ENCODE data around the gene UGGT2. TPM values are rescaled to one million over a fixed set of nuclear protein-coding genes. Genes with fewer than 3 reads are reported as not detected.

The UGGT2 gene
- total and polyA plus RNA-seq, 2 experiments from 2014 or later: 46.1 to 54.8 TPM

- Histone ChIP-seq H3K36me3 (ENCODE audit: low read depth) (no peaks in the 10 kb centered on the region), H3K27ac (no peak overlapping the region), H3K79me2 (ENCODE audit: insufficient read depth) (peaks cover 11% of the 10 kb centered on the region; the same call in 1 of the 2 replicates), H3K27me3 (replicated peaks; ENCODE audit: insufficient read depth) (no peaks in the 10 kb centered on the region), H3F3A (ENCODE audit: insufficient read depth) (peaks cover 1% of the 10 kb centered on the region), H2AFZ (no peak overlapping the region), H3K4me2 (ENCODE audit: unreplicated experiment) (no peak overlapping the region), H3K9me2 (ENCODE audit: insufficient read depth) (no peaks in the 10 kb centered on the region), H3K4me3 (no peak overlapping the region), H3K9ac (no peak overlapping the region), H4K20me1 (ENCODE audit: insufficient read depth) (no peaks in the 10 kb centered on the region), H3K4me1 (ENCODE audit: insufficient read depth) (no peaks in the 10 kb centered on the region), H3K9me3 (ENCODE audit: low read depth) (no peaks in the 10 kb centered on the region)
- in situ Hi-C loops (cut with MboI): no loop called here
- no peak for TF ChIP-seq EZH2phosphoT487 (IDR thresholded peaks at IDR 0.05; ENCODE audit: insufficient read depth, low read depth)
- no peak for TF ChIP-seq EZH2 (IDR thresholded peaks at IDR 0.05; ENCODE audit: insufficient read depth, poor library complexity, severe bottlenecking)
- WGBS, 2 experiments (ENCODE audit: low coverage in 1 of 2, low lambda C conversion rate in 2 of 2, missing lambda C conversion rate in 2 of 2): 91 to 99% methylated on average over 2 of the region's 2 CpGs
- no peak for DNase-seq
These were observed 134.3 kb downstream of the UGGT2 start for GRCh38 chr13:95918860-95919259.

- Histone ChIP-seq H3K4me1 (ENCODE audit: insufficient read depth) (no peaks in the 10 kb centered on the region), H3K4me2 (ENCODE audit: unreplicated experiment) (no peak overlapping the region), H3K27me3 (replicated peaks; ENCODE audit: insufficient read depth) (no peaks in the 10 kb centered on the region), H3K79me2 (ENCODE audit: insufficient read depth) (peaks cover 11% of the 10 kb centered on the region; the same call in 1 of the 2 replicates), H3K9ac (no peak overlapping the region), H3K9me2 (ENCODE audit: insufficient read depth) (no peaks in the 10 kb centered on the region), H3F3A (ENCODE audit: insufficient read depth) (no peaks in the 10 kb centered on the region), H3K27ac (no peak overlapping the region), H3K4me3 (no peak overlapping the region), H4K20me1 (ENCODE audit: insufficient read depth) (no peaks in the 10 kb centered on the region), H3K9me3 (ENCODE audit: low read depth) (no peaks in the 10 kb centered on the region), H3K36me3 (ENCODE audit: low read depth) (no peaks in the 10 kb centered on the region), H2AFZ (no peak overlapping the region)
- in situ Hi-C loops (cut with MboI): no loop called here
- TF ChIP-seq EZH2 (IDR thresholded peaks at IDR 0.05; ENCODE audit: insufficient read depth, poor library complexity, severe bottlenecking) (no peak), EZH2phosphoT487 (IDR thresholded peaks at IDR 0.05; ENCODE audit: insufficient read depth, low read depth) (no peak)
- DNase-seq: no peak
- 99 to 100% methylated on average over 2 of the region's 2 CpGs for WGBS, 2 experiments (ENCODE audit: low coverage in 1 of 2, low lambda C conversion rate in 2 of 2, missing lambda C conversion rate in 2 of 2)
These were observed 138.2 kb downstream of the UGGT2 start for GRCh38 chr13:95914991-95915501.

GRCh38 chr13:95906999-95907398 lies 146.2 kb downstream of the UGGT2 start:
- no peaks in the 10 kb centered on the region for H4K20me1 ChIP-seq (ENCODE audit: insufficient read depth)
- WGBS, 2 experiments (ENCODE audit: low coverage in 1 of 2, low lambda C conversion rate in 2 of 2, missing lambda C conversion rate in 2 of 2): 94 to 95% methylated on average over 12 of the region's 12 CpGs

GRCh38 chr13:95903569-95903968 lies 149.6 kb downstream of the UGGT2 start:
- H3K9me3 ChIP-seq (ENCODE audit: low read depth): no peaks in the 10 kb centered on the region
- TF ChIP-seq EZH2phosphoT487 (IDR thresholded peaks at IDR 0.05; ENCODE audit: insufficient read depth, low read depth) (no peak), EZH2 (IDR thresholded peaks at IDR 0.05; ENCODE audit: insufficient read depth, poor library complexity, severe bottlenecking) (no peak)
- H3K79me2 ChIP-seq (ENCODE audit: insufficient read depth): no peaks in the 10 kb centered on the region
- H3K27ac ChIP-seq: no peak overlapping the region
- H3K4me2 ChIP-seq (ENCODE audit: unreplicated experiment): no peak overlapping the region
- no peaks in the 10 kb centered on the region for H3K4me1 ChIP-seq (ENCODE audit: insufficient read depth)
- H3F3A ChIP-seq (ENCODE audit: insufficient read depth): no peaks in the 10 kb centered on the region
- WGBS, 2 experiments (ENCODE audit: low coverage in 1 of 2, low lambda C conversion rate in 2 of 2, missing lambda C conversion rate in 2 of 2): 97 to 98% methylated on average over 1 of the region's 1 CpG
- in situ Hi-C loops (cut with MboI): no loop called here
- no peaks in the 10 kb centered on the region for H3K27me3 ChIP-seq (replicated peaks; ENCODE audit: insufficient read depth)
- H3K9ac ChIP-seq: no peak overlapping the region
- no peaks in the 10 kb centered on the region for H4K20me1 ChIP-seq (ENCODE audit: insufficient read depth)
- H3K4me3 ChIP-seq: no peak overlapping the region
- no peak for DNase-seq
- peaks cover 18% of the 10 kb centered on the region; the same call in 1 of the 2 replicates for H3K36me3 ChIP-seq (ENCODE audit: low read depth)
- H2AFZ ChIP-seq: no peak overlapping the region
- H3K9me2 ChIP-seq (ENCODE audit: insufficient read depth): no peaks in the 10 kb centered on the region

More at GRCh38 chr13:95906999-95907398, 146.2 kb downstream of the UGGT2 start:
- Histone ChIP-seq H3K27ac (no peak overlapping the region), H3K9ac (no peak overlapping the region), H3K27me3 (replicated peaks; ENCODE audit: insufficient read depth) (no peaks in the 10 kb centered on the region), H3K79me2 (ENCODE audit: insufficient read depth) (no peaks in the 10 kb centered on the region), H3K4me3 (no peak overlapping the region), H3K4me1 (ENCODE audit: insufficient read depth) (no peaks in the 10 kb centered on the region), H2AFZ (no peak overlapping the region), H3K9me3 (ENCODE audit: low read depth) (no peaks in the 10 kb centered on the region), H3K4me2 (ENCODE audit: unreplicated experiment) (no peak overlapping the region), H3K36me3 (ENCODE audit: low read depth) (peaks cover 15% of the 10 kb centered on the region; the same call in 1 of the 2 replicates), H3K9me2 (ENCODE audit: insufficient read depth) (no peaks in the 10 kb centered on the region), H3F3A (ENCODE audit: insufficient read depth) (no peaks in the 10 kb centered on the region)
- DNase-seq: no peak
- in situ Hi-C loops (cut with MboI): no loop called here
- TF ChIP-seq EZH2 (IDR thresholded peaks at IDR 0.05; ENCODE audit: insufficient read depth, poor library complexity, severe bottlenecking): no peak
- no peak for TF ChIP-seq EZH2phosphoT487 (IDR thresholded peaks at IDR 0.05; ENCODE audit: insufficient read depth, low read depth)

Measured in GM23248 (cell line).